PC-9 (cell line): ENCODE results near the gene MAEA. TPM values are rescaled to one million over a fixed set of nuclear protein-coding genes. Genes with fewer than 3 reads are reported as not detected.

Experiments
- BruUV-seq: library from RNA; stranded (reverse); fragments of 400-500 nt; replicated peaks from 2 replicates; lab custom pipeline; 2021; lab: Mats Ljungman, UMichigan
- CTCF ChIA-PET: fragments of 300-600 bp; sonication (Branson Sonifier 250); formaldehyde crosslinking; loops from one replicate; lab custom pipeline; 2022; ENCODE audit warnings: antibody characterized with exemption; lab: Charles Lee
- POLR2A ChIA-PET: fragments of 300-600 bp; sonication (Branson Sonifier 250); formaldehyde crosslinking; loops from one replicate; lab custom pipeline; 2022; ENCODE audit warnings: antibody characterized with exemption; ENCODE audit not compliant: unreplicated experiment; lab: Charles Lee
- DNase-seq, 2 experiments: peaks; one replicate each; pipeline versions ENCODE4 v3.0.0 to v3.0.0-alpha.2; 2015 to 2022; ENCODE audit warnings: mixed read lengths in 1 of 2
- H2AFZ ChIP-seq: fragments of 200-600 bp; sonication (generic); 2 replicates; pipeline ENCODE4 v1.8.1; 2017; ENCODE audit warnings: antibody characterized with exemption
- H3F3A ChIP-seq: fragments of 200-600 bp; sonication (generic); 2 replicates; pipeline ENCODE4 v1.8.1; 2017; ENCODE audit warnings: antibody characterized with exemption, mild to moderate bottlenecking, low read depth; ENCODE audit not compliant: insufficient read depth
- H3K27ac ChIP-seq: fragments of 200-600 bp; sonication (generic); 2 replicates; pipeline ENCODE4 v1.6.1; 2016; ENCODE audit warnings: mixed run types
- H3K27me3 ChIP-seq: fragments of 200-600 bp; sonication (generic); 2 replicates; pipeline ENCODE4 v1.6.1; 2016; ENCODE audit warnings: low read depth, mixed run types; ENCODE audit not compliant: insufficient read depth
- H3K36me3 ChIP-seq: fragments of 200-600 bp; sonication (generic); 2 replicates; pipeline ENCODE4 v1.6.1; 2016; ENCODE audit warnings: low read depth, mixed run types
- H3K4me1 ChIP-seq: fragments of 200-600 bp; sonication (generic); replicated peaks from 2 replicates; pipeline ENCODE4 v1.6.1; 2016; ENCODE audit warnings: mixed run types; ENCODE audit not compliant: insufficient read depth
- H3K4me2 ChIP-seq: fragments of 200-600 bp; sonication (generic); 2 replicates; pipeline ENCODE4 v1.6.1; 2017; ENCODE audit warnings: mixed run types
- H3K4me3 ChIP-seq: fragments of 200-600 bp; sonication (generic); 2 replicates; pipeline ENCODE4 v1.6.1; 2016; ENCODE audit warnings: mixed run types
- H3K79me2 ChIP-seq: fragments of 200-600 bp; sonication (generic); 2 replicates; pipeline ENCODE4 v1.6.1; 2017; ENCODE audit warnings: low read depth, mixed run types
- H3K9me2 ChIP-seq: fragments of 200-600 bp; sonication (generic); 2 replicates; pipeline ENCODE4 v1.8.1; 2017; ENCODE audit warnings: mild to moderate bottlenecking; ENCODE audit not compliant: insufficient read depth
- H3K9me3 ChIP-seq: fragments of 200-600 bp; sonication (generic); 2 replicates; pipeline ENCODE4 v1.8.1; 2016; ENCODE audit warnings: low read depth; ENCODE audit not compliant: insufficient read depth
- H4K20me1 ChIP-seq: fragments of 200-600 bp; sonication (generic); 2 replicates; pipeline ENCODE4 v1.8.1; 2017; ENCODE audit not compliant: insufficient read depth
- EZH2 ChIP-seq: fragments of 200-600 bp; sonication (generic); IDR thresholded peaks from 2 replicates; pipeline ENCODE4 v1.8.0; 2017; ENCODE audit warnings: antibody characterized with exemption, low read depth
- intact Hi-C: fragments of 100-400 bp; cut with micrococcal nuclease; formaldehyde crosslinking; loops from one replicate; pipeline ENCODE4 v1.10.0; 2022; ENCODE audit not compliant: unreplicated experiment
- total RNA-seq: library from RNA; stranded (reverse); gene quantifications from 2 replicates; pipeline ENCODE4 v1.2.3, GENCODE V29; 2021
- TF ChIP-seq, protein P1 (sequence below): fragments of 200-600 bp; sonication (generic); conservative IDR thresholded peaks from 2 replicates; pipeline ENCODE4 v1.6.1; 2017; ENCODE audit warnings: mixed run types, antibody characterized with exemption, mild to moderate bottlenecking, moderate library complexity

MAEA gene
- total RNA-seq, 1 experiment from 2014 or later, result 79.4 TPM

- BruUV-seq, result no TSS peak
- no peaks in the 10 kb centered on the region for H3K27me3 ChIP-seq
- H2AFZ ChIP-seq, result peak within 1 kb of the TSS; percentile 93
- peak within 1 kb of the TSS; percentile 97 for H3K4me3 ChIP-seq
- H3F3A ChIP-seq, result peaks cover 8% of the 10 kb centered on the region
- H4K20me1 ChIP-seq, result peaks cover 39% of the 10 kb centered on the region
- CTCF ChIA-PET, result no interaction called here
- peak; percentile 47 to 83 for DNase-seq
- H3K9me3 ChIP-seq, result peaks cover 7% of the 10 kb centered on the region; the same call in 1 of the 2 replicates
- H3K4me1 ChIP-seq, result peaks cover 24% of the 10 kb centered on the region
- H3K79me2 ChIP-seq, result peaks cover 58% of the 10 kb centered on the region
- POLR2A ChIA-PET, result interaction anchor here (0.7 to 1.1 kb wide), 3 partner anchors 98 to 319 kb away, joined by 6 to 11 read pairs (median 7); partner anchors contain the start of gene UVSSA
- no peak for TF ChIP-seq EZH2
- TF ChIP-seq, protein P1, sequence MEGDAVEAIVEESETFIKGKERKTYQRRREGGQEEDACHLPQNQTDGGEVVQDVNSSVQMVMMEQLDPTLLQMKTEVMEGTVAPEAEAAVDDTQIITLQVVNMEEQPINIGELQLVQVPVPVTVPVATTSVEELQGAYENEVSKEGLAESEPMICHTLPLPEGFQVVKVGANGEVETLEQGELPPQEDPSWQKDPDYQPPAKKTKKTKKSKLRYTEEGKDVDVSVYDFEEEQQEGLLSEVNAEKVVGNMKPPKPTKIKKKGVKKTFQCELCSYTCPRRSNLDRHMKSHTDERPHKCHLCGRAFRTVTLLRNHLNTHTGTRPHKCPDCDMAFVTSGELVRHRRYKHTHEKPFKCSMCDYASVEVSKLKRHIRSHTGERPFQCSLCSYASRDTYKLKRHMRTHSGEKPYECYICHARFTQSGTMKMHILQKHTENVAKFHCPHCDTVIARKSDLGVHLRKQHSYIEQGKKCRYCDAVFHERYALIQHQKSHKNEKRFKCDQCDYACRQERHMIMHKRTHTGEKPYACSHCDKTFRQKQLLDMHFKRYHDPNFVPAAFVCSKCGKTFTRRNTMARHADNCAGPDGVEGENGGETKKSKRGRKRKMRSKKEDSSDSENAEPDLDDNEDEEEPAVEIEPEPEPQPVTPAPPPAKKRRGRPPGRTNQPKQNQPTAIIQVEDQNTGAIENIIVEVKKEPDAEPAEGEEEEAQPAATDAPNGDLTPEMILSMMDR, result no peak
- intact Hi-C loops, result loop anchor here (1.0 to 5.0 kb wide), 6 partner anchors 44 to 236 kb away; partner anchors contain the start of gene FGFRL1
- peak within 1 kb of the TSS; percentile 56 for H3K27ac ChIP-seq
- H3K9me2 ChIP-seq, result no peaks in the 10 kb centered on the region
- H3K4me2 ChIP-seq, result peak within 1 kb of the TSS; percentile 98
- peaks cover 10% of the 10 kb centered on the region; the same call in 1 of the 2 replicates for H3K36me3 ChIP-seq
Measured at GRCh38 chr4:1248245-1249147, 41.2 kb upstream of the MAEA start, which contains the start of gene CTBP1. Gene CTBP1, minus strand, starts transcription at chr4:1249130. Its CDS starts 7,799 bp downstream, at chr4:1241331.

GRCh38 chr4:1249148-1249730 is 40.5 kb upstream of the MAEA start:
- DNase-seq, result peak; percentile 48 to 81
- Histone ChIP-seq H3K79me2 (peaks cover 51% of the 10 kb centered on the region), H3K9me2 (no peaks in the 10 kb centered on the region), H2AFZ (peak overlapping the region; percentile 93), H3K27me3 (no peaks in the 10 kb centered on the region), H3K4me3 (peak overlapping the region; percentile 83), H4K20me1 (peaks cover 32% of the 10 kb centered on the region), H3K4me2 (peak overlapping the region; percentile 98), H3K36me3 (peaks cover 10% of the 10 kb centered on the region; the same call in 1 of the 2 replicates), H3K27ac (peak overlapping the region; percentile 56), H3F3A (peaks cover 8% of the 10 kb centered on the region), H3K4me1 (peaks cover 24% of the 10 kb centered on the region), H3K9me3 (peaks cover 7% of the 10 kb centered on the region)
- ChIA-PET POLR2A (interaction anchor here (0.6 kb wide), 1 partner anchor 31 kb away, joined by 6 read pairs; no protein-coding TSS in a partner anchor), CTCF (no interaction called here)
- no peak for TF ChIP-seq EZH2
- TF ChIP-seq, protein P1, result no peak
- intact Hi-C loops, result loop anchor here (5.0 kb wide), 5 partner anchors 43 to 237 kb away; partner anchors contain the start of gene FGFRL1
- BruUV-seq, result no TSS peak
